ENCODE results near the gene CLEC2A.

Gene CLEC2A

DNA sequence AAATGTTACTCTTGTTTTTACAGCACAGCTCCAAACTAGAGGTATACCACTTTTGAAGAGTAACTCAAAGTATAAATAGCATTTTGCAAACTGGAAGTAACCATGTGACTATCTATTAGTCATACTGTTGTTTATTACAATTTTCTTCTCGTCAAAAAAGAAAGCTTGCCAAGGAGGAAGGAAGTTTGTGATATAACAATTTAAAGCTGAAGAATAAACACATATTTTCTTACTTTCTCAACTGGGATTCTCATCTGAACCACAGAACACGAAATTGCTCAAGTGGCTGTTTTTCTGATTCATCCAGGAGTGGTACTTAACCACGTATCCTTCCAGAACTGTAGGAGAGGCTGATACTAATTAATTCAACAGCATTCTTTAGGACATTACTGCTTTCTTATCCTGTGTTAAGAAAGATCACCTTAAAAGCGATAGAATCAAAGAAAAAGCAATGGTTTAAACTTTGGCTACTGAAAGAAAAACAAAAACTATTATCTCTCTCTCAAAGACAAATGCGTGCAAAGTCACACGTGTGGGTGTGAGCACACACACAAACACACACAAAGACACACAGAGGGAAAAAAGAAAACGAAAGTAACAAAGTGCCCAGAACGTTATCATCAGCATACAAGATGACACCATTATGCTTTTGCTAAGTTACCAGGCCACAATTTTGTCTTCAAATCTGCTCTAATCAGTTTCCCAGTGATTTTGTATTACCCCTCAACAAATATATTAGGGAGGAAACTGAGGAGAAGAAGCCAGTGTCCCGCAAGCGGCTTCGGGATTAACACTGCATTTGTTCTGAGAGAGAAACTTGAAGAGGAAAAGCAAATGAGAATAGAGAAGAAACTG is 62.6 kb downstream of the CLEC2A start, which contains the start of gene CLEC2B:
TSS of gene CLEC2B (minus strand) at position 48 of the 855 bp plus-strand sequence.
- peak; percentile 38 for DNase-seq (ENCODE audit: low spot score)
- POLR2A ChIA-PET (ENCODE audit: low non-redundant PET), result no interaction called here
- TF ChIP-seq, protein P1, sequence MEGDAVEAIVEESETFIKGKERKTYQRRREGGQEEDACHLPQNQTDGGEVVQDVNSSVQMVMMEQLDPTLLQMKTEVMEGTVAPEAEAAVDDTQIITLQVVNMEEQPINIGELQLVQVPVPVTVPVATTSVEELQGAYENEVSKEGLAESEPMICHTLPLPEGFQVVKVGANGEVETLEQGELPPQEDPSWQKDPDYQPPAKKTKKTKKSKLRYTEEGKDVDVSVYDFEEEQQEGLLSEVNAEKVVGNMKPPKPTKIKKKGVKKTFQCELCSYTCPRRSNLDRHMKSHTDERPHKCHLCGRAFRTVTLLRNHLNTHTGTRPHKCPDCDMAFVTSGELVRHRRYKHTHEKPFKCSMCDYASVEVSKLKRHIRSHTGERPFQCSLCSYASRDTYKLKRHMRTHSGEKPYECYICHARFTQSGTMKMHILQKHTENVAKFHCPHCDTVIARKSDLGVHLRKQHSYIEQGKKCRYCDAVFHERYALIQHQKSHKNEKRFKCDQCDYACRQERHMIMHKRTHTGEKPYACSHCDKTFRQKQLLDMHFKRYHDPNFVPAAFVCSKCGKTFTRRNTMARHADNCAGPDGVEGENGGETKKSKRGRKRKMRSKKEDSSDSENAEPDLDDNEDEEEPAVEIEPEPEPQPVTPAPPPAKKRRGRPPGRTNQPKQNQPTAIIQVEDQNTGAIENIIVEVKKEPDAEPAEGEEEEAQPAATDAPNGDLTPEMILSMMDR (conservative IDR thresholded peaks at IDR 0.05; ENCODE audit: low read depth), result no peak
- no peak within 1 kb of the TSS for H3K27ac ChIP-seq
- CTCF ChIA-PET, result interaction anchor here (0.6 kb wide), 1 partner anchor 228 kb away, joined by 3 read pairs; no protein-coding TSS in a partner anchor

DNA sequence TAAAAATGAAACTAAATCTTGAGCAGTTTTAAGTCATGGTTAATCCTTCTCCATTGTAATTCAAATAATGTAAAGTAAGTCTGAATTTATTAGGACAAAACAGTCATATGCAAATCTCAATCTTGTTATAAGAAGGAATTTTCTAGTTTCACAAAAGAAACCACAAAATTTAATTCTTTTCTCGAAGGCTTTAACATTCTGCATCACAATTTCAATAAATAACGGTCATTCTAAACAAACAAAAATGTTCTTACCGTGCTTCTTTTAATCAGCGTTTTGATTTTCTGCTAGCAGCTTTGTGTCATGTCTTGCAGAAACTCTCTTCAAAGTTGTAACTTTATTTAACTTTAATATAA is 63.2 kb downstream of the CLEC2A start:
- H3K27ac ChIP-seq, result no peak overlapping the region
- no peak for DNase-seq (ENCODE audit: low spot score)
- CTCF ChIA-PET, result interaction anchor here (0.6 kb wide), 1 partner anchor 229 kb away, joined by 3 read pairs; no protein-coding TSS in a partner anchor
- TF ChIP-seq, protein P1 (conservative IDR thresholded peaks at IDR 0.05; ENCODE audit: low read depth), result no peak
- POLR2A ChIA-PET (ENCODE audit: low non-redundant PET), result no interaction called here

DNA sequence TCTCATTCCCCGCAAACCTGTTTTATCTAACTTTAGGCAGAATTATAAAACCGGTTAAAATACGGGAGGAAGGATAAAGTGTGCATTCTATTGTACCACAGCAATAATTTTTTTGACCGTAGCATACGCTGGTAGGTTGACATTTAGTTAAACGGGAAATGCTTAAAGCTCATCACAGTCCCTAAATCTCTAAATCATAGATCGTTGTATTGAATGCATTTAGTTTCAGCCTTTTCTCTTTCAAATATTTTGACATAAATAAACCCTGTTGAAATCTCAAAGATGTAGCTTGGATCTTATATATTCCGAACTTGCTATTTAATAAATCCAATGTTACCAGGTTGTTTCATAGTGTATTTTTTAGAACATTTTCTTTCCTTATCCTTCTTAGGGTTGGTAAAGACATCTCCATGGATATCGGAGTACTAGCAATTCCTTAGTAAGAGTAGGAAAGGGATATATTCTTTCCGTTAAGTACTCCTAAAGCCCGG is 63.8 kb downstream of the CLEC2A start:
- POLR2A ChIA-PET (ENCODE audit: low non-redundant PET), result no interaction called here
- H3K27ac ChIP-seq, result no peak overlapping the region
- CTCF ChIA-PET, result no interaction called here
- TF ChIP-seq, protein P1 (conservative IDR thresholded peaks at IDR 0.05; ENCODE audit: low read depth), result no peak
- no peak for DNase-seq (ENCODE audit: low spot score)

DNA sequence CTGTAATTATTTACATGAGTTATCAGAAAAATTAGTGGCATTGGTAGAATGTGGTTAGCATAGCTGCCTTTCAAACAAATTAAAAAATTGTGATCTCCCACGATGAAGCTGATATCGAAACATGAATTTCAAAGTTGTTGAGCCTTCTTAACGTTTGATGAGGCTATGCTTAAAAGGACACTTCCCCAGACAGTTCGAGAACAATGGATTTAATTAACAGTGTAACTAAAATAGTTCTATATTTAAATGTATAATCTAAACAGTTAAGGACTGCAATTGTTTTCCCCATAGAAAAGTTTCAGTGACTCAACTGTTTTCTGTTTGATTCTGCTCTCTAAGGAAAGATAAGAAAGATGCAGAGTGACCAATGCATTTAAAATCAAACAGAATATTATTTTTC is 64.6 kb downstream of the CLEC2A start:
- ChIA-PET POLR2A (ENCODE audit: low non-redundant PET) (no interaction called here), CTCF (no interaction called here)
- TF ChIP-seq, protein P1 (conservative IDR thresholded peaks at IDR 0.05; ENCODE audit: low read depth), result no peak
- no peak overlapping the region for H3K27ac ChIP-seq
- DNase-seq (ENCODE audit: low spot score), result no peak

DNA sequence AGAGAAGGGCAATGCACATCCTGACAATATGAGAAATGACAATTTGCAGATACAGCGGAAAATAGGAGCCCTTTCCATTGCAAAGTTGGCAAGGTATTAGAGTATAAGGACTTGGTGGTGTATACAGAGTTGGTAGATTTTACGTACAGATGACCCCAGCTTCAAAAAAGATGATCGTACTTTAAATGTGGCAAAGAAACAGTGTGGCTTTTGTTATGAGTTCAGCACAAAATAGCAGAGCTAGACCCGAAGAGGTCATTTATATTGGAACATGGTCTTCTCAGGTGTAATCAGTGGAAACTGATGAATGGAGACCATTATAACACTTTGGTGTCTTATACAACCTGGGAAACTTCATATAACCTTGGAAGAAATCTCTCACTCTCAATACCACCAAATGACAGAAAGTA is 65.3 kb downstream of the CLEC2A start:
- no peak overlapping the region for H3K27ac ChIP-seq
- POLR2A ChIA-PET (ENCODE audit: low non-redundant PET), result no interaction called here
- CTCF ChIA-PET, result no interaction called here
- TF ChIP-seq, protein P1 (conservative IDR thresholded peaks at IDR 0.05; ENCODE audit: low read depth), result no peak
- DNase-seq (ENCODE audit: low spot score), result no peak

DNA sequence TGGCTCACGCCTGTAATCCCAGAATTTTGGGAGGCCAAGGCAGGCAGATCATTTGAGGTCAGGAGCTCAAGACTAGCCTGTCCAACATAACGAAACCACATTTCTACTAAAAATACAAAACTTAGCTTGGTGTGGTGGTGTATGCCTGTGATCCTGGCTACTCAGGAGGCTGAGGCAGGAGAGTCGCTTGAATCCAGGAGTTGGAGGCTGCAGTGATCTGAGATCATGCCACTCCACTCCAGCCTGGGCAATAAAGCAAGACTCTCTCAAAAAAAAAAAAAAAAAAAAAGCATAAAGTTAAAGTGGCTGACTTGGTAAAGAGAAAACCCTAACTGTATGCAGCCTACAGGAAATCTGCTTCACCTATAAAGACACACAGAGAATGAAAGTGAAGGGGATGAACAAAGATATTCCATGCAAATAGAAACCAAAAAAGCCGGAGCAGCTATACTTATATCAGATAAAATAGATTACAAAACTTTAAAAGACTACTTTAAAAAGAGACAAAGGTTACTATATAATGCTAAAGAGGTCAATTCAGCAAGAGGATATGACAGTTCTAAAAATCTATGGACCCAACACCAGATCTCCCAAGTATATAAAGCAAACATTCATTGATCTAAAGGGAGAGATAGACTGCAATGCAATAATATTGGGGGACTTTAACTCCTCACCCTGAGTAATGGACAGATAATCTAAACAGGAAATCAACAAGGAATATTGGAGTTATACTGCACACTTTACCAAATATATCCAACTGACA is 67.1 kb downstream of the CLEC2A start:
- no peak for DNase-seq (ENCODE audit: low spot score)
- TF ChIP-seq, protein P1 (conservative IDR thresholded peaks at IDR 0.05; ENCODE audit: low read depth), result no peak
- POLR2A ChIA-PET (ENCODE audit: low non-redundant PET), result interaction anchor here (0.7 kb wide), 1 partner anchor 116 kb away, joined by 6 read pairs; no protein-coding TSS in a partner anchor
- CTCF ChIA-PET, result no interaction called here
- no peak overlapping the region for H3K27ac ChIP-seq

Measured in RWPE1 (cell line).